ENCODE data around the gene MYOM1.

The MYOM1 gene

DNA sequence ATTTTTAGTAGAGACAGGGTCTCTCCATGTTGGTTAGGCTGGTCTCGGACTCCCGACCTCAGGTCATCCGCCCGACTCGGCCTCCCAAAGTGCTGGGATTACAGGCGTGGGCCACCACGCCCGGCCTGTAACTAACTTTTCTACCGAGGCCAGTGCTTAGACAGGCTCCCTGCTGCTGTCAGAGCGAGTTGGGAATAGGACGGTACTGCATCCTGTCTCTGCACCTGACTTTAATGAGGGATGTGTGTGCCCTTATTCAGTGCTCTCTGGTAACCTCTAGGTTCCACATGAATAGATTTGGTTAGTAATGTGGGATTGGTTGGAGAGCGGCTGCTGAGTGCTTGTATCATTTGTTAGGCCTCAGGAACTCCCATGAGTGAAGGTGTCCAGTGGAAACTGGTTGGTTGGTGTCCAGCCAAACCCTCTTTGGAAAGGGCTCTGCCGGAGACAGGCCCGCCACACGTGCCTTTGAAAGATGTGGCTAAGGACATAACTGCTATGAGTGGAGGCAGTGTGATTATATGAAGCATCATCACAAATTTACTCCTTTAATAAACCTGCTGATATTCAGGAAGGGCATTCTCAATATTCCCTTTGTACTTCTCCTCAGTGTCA, 36.6 kb downstream of the MYOM1 start:
- no peak for DNase-seq

DNA sequence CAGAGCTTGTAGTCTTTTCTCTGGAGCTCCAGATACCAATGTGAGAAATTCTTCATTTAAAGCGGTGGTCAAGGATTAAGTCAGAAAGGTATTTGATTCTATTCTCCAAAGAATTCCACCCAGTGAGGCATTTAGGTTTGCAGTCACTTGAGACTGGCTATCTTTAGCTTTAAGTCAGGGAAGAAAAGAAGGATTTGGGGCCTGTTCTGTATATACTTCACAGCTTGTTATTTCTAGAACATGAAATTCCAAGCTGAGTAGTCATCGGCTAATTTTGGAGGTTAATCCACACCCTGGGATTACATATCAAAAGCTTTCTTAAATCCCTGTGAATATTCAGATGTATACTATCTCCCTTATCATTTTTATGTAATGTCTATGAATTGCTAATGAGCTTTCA, 39.4 kb downstream of the MYOM1 start:
- no peak for DNase-seq

DNA sequence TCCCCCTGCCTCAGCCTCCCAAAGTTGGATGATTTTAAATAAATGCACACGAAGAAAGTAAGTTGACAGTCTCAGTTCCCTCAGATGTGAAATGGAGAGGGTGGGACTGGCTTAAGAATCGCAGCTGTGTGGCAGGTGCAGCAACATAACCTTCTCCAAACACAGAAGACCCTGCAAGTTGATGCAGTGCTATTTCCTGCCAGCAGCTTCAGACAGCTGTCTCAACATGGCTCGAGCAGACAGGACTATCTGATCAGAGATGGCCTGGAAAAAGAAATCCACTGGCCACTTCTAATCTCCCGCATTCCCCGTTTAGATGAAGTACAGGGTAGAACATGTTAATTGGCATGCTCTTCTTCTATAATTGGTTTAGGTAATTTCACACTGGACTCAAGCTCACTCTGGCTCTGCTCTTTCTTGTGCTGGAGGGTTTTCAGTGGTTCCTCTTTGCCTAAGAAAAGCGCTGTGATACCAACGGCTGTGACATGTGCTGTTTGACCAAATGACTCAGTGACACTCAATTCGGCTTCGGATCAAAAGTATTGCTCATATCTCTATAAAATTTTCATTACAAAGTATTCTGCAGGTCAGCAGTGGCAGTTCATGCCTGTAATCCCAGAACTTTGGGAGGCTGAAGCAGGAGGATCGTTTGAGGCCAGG, 40.2 kb downstream of the MYOM1 start:
- no peak for DNase-seq

DNA sequence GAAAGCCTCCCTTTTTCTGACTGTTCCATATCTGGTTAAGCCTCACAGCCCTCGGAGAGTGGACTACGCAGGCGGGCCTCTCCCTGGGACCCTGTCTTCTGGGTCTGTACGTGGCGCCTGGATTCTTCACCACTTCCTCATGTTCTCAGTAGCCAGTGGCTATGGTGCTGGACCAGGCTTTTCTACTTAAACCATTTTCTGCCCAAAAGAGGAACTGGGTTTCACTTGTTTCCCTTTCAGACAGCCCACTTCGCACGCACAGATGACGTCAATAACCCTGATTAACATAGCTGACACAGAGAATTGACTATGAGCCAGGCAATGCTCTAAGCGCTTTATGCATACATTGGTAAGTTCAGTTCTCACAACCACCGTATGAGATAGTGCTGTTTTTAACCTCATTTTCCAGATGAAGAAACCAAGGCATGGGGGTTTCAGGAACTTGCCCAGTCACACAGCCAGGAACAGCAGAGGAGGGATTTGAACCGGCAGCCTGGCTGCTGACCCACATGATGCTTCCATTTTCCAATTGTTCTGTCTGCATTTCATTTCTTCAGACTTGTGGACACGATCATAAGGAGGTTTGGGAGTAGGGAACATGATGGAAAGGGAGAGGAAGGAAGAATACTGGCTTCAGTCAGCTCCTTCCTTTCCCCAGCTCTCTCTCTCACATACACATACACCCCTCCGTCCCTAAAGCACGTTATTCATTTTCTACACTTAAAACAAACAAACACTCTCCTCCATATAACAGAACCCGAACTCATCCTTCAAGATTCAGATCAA, 41.7 kb downstream of the MYOM1 start:
- no peak for DNase-seq

DNA sequence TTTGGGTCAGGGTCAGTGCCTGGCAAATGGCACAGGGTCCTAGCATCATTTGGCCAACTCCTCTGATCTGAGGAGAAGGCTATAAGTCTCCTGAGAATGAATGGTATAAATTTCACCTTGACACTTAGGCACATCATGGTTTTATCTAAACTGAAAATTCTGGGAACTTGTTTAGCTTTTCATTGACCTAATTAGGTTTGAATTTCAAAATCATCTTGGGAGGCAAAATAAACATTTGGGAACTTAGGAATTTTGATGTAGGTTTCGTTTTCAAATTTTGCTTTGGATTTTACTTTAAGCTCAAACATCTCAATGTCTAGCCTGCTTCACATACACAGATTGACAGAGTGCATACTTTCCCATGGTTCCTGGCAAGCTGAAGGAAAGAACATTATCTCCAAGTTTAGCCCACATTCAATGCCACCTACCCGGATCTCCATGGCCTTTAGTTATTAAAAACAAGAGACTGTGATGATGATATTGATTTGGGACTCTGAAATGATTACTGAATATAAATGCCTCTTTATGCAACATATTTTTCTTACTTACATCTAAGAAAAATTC, 44.5 kb downstream of the MYOM1 start:
- no peak for DNase-seq

DNA sequence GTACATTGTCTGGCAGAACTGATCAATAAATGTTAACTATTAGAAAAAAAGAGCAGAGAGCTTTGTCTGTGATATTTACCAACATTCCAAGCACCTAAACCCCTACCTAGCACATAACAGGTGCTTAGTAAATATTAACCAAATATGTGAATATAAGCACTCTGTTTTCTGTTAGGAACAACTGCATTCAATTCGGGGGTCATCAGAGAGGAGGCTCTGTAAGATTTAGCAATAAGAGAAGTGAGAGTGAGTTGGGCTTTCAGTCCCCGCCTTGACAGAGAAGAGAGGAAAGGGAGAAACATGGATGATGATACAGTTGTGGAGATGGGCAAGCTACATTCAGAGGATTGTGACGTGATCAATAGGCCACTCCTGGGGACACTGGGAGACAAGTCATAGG, 47.7 kb downstream of the MYOM1 start:
- no peak for DNase-seq

DNA sequence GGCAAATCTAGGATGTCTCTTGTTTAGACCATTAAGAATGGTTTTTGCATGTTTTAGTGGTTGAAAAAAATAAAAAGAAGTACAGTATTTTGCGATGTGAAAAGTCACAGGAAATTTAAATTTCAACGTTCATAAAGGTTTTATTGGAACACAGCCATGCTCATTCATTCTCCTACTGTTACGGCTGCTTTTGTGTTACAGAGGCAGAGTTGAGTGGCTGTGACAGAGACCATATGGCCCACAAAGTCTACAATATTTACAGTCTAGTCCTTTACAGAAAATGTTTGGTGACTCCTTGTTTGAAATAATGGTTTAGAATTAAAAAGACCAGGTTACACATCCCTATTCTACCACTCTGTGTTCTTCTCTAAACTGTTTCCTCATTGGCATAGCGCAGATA, 48.1 kb downstream of the MYOM1 start:
- DNase-seq, result no peak

DNA sequence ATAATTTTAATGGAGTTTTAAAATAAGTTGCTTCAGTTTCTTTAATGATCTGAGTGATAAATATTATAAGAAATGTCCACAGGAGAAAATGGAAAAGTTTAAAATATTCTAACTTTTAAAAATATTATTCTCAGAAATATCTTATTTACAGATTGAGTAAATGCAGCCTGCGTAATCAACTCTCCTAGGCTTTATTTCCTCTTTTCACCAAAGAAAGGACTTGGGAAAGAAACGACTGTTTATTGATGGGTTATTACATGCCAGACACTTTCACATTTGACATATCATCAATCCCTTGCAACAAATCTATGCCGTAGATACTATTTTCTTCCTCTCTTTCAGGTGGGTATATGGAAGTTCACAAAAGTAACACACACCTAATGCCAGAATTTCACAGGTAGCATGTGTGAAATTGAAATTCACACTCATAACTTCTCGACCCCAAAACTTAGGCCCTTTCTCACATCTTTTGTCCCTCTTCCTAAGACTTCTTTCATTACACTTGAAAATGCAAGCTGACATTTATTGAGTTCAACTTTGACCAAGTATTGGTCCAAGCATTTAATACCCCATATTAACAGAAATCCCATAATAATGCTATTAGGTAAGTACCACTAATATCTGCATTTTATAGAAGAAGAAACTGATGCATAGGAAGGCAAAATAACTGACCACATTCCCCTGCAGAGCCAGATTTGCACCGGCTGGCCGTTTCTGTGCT, 49.2 kb downstream of the MYOM1 start:
- no peak for DNase-seq

DNA sequence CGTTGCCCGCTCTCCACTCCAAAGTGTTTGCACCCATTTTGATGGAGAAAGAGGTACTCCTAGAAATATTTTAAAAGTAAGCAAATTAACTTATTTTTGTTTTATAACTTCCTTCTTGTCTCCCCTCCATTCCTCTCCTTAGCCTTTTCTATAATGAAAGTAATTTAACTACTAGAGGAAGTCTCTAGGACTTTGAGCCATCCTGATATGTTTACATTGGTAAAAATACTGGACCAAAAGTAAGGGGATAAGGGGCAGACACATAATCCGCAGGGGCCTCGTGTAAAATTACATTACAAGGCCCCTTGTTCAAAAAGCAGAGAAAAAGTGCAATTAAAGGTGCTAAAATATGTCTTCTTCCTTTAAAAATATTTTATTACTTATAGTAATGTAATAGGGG, 55.4 kb downstream of the MYOM1 start:
- no peak for DNase-seq

DNA sequence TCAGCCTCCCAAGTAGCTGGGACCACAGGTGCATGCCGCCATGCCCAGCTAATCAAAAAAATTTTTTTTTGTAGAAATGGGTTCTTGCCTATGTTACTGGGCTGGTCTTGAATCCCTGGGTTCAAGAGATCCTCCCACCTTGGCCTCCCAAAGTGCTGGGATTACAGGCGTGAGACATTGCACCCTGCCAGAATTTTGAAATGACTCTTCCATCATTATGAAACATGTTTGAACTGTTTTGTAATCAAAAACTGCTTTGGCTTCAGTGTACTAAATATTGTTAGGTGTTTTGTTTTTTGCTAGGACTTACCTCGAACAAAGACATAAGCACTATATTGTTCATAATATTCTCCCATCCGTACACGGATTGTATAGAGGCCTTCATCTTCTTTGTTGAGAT, 55.8 kb downstream of the MYOM1 start:
- DNase-seq, result no peak

DNA sequence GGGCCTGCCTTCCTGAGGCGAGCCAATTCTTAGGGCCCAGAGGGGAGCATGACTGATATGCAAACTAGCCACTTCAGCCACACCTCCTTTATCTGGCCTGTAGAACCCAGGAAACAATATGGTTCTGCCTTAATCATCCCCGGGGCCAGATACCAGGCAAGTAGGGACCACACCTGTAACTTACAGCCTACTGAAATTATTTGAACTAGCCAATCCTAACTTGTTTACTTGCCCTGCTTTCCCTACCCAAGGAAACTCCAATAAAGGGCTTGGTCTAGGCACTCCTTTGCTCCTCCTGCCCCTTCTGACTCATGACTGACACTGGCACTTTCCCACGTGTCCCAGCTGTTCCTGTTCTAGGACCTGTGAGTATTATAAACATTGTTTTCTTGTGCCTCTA, 57.6 kb downstream of the MYOM1 start:
- no peak for DNase-seq

DNA sequence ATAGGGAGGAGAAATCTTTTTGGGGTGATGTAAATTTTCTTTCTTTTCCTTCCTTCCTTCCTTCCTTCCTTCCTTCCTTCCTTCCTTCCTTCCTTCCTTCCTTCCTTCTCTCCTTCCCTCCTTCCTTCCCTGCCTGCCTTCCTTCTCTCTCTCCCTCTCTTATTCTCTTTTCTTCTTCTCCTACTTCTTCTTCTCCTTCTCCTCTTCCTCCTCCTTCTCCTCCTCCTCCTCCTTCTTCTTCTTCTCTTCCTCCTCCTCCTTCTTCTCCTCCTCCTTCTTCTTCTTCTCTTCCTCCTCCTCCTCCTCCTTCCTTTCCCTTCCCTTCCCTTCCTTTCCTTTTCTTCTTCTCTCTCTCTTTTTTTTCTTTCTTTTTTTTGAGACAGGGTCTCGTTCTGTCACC, 59.9 kb downstream of the MYOM1 start:
- no peak for DNase-seq

DNA sequence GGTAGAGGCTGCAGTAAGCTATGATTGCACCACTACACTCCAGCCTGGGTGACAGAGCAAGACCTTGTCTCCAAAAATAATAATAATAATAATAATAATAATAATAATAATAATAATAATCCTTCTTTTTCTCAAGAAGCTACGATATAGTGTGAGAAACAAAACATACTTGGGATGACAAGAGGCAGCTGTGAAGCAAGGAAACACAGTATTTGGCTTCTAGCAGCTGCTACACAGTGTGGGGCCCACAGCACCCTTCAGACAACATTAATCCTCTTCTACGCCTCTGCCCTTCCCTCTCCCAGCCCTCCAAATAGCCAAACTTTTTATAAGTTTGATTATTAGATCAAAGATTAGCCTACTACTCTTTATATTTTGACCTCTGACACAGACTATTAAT, 62.2 kb downstream of the MYOM1 start:
- no peak for DNase-seq

DNA sequence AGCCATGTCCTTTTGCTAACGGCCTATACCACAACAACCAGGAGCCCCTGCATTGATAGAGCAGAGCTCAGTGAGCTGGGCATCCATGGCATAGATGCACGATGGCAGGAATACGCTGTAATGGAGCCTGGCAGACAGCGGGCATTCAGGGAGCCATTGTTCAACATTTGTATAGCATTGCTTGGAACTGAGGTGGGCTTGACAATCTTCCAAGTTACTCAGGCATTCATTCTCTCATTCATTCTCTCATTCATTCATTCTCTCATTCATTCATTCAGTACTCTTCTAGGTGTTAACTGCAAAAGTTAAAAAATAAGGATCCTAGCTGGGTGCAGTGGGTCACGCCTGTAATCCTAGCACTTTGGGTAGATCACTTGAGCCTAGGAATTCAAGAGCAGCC, 62.7 kb downstream of the MYOM1 start:
- DNase-seq, result no peak

DNA sequence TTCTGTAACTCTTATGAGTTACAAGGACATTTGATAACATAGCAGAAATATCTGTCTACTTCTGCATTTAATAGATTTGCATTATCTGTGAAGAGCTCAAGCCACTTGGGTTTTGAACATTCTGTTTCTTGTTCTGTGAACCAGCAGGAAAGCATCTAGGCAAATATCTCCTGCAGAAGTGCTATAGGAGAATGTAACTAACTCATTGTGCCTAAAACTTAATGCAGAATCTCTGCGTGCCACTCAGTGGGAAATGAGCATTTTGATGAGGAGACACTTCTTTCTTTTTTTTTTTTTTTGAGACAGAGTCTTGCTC, 63.5 kb downstream of the MYOM1 start:
- DNase-seq, result no peak

DNA sequence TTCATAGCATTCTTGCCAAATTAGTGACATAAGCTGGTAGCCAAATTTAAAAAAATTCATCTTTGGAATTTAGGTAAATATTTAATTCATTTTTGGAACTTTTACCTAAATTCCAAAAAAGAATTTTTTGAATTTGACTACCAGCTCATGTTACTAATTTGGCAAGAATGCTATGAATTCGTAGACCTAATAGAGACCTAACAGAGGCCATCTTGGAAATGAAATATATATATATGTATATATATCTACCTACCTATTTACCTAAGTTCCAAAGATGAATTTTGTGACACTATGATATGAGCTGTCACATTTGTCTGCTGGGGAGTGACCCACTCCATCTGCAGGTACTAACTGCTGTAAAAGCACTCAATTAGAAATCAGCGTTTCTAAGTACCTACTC, 65.6 kb downstream of the MYOM1 start:
- no peak for DNase-seq

DNA sequence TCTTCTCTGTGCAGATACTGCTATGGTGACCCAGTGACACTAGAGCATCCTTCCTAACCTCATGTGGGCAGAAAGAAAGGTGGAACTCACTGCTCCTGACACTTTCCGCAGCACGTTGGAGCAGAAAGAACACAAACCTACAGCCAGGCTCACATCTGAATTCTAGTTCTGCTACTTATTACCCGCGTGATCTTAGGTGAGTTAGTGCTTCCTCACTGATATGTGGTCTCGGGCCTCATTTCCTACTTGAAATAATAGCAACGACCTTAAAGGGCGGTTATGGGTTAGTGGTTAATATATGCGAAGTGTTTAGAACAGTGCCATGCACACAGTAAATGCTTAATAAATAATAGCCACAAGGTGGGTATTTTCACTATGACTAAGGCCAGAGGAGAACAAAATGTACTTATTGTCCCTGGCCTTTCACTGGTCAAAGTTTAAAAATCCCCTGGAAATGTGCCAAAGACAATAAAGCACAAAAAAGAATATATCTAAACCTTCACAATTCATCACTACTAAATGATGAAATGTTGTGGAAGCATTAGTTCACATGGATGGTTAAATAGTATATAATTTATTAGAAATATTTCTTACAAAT, 66.6 kb downstream of the MYOM1 start:
- no peak for DNase-seq

DNA sequence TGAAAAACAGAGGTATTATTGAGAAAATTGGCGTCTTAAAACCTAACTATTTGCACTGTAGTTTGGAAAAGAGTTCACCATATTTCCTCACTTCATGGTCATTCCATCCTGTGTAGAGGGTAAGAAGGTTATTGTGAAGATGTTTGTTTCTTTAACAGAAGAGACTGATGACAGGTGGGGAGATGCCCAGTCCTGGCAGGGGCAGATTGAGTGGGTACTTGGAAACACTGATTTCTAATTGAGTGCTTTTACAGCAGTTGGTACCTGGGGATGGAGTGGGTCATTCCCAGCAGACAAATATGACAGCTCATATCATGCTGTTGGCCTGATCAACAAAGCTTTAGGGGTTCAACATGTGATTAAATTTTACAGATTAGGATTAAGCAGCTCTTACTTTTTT, 67.5 kb downstream of the MYOM1 start:
- DNase-seq, result no peak

DNA sequence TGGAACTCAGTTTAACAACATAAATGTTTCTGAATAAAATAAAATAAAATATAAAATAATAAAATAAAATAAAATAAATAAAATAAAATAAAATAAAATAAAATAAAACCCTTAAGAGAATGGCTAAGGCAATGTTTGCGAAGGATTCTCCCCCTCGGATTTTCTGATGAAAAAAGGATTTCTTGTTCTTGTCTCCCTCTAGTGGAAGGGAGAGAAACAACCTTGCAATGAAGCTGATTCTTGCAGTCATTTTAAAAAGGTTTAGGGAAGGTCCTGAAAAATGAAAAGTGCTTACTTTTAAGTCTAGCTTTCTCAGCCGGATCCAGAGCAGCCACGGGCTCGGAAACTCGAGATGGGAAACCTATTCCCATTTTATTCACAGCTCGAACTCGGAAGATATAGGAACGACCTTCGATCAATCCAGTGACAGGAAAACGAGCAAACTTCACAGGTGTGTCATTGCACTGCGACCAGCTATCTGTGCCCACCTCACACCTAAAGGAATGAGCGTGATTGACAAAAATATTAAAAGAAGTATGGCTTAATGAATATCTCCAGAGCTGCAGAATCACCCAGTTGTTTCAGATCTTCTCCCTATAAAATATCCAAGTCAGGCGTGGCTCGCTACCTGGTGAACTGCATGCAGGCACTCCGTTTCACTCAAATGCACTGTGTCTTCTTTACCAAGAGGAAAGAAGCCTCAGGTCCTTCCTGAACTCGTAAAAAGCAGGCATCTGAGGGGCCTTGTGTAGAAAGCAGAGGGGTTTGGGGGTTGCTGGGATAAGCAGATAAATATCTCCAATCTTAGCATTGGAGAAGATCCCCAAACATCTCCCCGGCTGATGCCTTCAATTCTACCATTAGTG, 68.1 kb downstream of the MYOM1 start:
- no peak for DNase-seq

DNA sequence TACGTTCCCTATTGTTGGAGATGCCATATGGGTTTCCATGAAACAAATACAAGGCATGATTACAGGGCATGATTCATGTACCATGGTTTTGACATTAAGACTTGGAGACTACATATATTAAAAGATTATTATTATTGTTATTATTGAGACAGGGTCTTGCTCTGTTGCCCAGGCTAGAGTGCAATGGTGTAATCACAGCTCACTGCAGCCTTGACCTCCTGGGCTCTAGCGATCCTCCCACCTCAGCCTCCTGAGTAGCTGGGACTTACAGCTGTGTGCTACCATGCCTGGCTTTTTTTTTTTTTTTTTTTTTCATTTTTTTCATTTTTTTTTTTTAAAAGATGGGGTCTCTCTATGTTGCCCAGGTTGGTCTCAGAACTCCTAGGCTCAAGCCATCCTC, 69.1 kb downstream of the MYOM1 start:
- DNase-seq, result no peak

DNA sequence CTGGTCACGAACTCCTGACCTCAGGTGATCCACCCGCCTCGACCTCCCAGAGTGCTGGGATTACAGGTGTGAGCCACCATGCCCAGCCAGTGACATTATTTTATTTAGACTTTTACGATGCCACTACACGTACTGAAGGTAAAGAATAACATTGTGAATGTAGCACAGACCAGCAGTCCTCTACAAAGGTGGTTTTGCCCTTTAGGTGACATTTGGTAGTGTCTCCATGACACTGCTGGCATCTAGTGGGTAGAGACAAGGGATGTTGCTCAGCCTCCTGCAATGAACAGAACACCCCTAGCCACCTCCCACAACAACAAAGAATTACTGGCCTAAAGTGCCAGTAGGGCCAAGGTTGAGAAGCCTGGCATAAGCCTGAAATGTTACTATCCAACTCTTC, 69.5 kb downstream of the MYOM1 start:
- no peak for DNase-seq

DNA sequence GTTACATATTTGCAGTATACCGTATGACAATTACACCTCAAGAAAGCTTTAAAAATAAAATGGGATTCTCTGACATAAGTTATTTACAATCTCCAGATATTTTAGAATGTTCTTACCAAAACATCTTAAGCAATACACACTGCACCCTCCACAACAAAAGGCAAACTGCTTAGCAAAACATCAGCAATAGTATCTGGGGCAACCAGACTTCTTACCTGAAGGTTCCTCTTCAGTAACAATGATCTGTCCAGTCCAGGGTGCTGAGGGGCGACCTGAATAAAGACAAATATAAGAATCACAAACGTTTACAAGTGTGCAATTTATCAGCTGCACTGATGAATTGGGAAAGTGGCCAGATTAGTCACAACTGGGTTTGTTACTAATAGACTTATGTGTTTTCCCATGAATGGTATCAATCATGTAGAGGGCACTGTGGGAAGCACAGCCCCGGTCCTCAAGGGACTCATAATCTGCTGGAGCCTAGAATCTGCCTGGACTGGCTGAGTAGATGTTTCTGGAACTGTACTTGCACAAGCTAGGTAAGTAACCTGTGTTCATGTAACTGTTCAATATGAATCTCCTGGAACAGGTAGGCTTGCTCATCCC, 70.7 kb downstream of the MYOM1 start:
- DNase-seq, result no peak
